Liver (tissue), 3 donors: ENCODE data around the gene RLBP1.

Experiments
- CTCF ChIP-seq: fragments of 150-350 bp; IDR thresholded peaks from 2 replicates; pipeline ENCODE4 v1.5.1; 2017; ENCODE audit warnings: improper control_type of control experiment, low read depth, low read length; ENCODE audit not compliant: missing input control
- EGR1 ChIP-seq, 2 donors: IDR thresholded peaks; 2 replicates each; pipeline ENCODE4 v1.6.1; 2016 to 2018; ENCODE audit warnings: antibody characterized with exemption in 2 of 2, low read depth in 2 of 2
- FOXA1 ChIP-seq: IDR thresholded peaks from 2 replicates; pipeline ENCODE4 v1.6.1; 2016; ENCODE audit warnings: antibody characterized with exemption
- GABPA ChIP-seq, 2 donors: IDR thresholded peaks in 1 of 2; conservative IDR thresholded peaks in 1 of 2; 2 replicates each; pipeline ENCODE4 v1.6.1; 2016; ENCODE audit warnings: antibody characterized with exemption in 2 of 2, mild to moderate bottlenecking in 1 of 2, moderate library complexity in 1 of 2
- MAX ChIP-seq: IDR thresholded peaks from 2 replicates; pipeline ENCODE4 v1.6.1; 2016; ENCODE audit warnings: antibody characterized with exemption
- RAD21 ChIP-seq, 2 donors: IDR thresholded peaks; 2 replicates each; pipeline ENCODE4 v1.6.1; 2016; ENCODE audit warnings: antibody characterized with exemption in 2 of 2, mild to moderate bottlenecking in 2 of 2
- REST ChIP-seq: IDR thresholded peaks from 2 replicates; pipeline ENCODE4 v1.6.1; 2016; ENCODE audit warnings: antibody characterized with exemption, mild to moderate bottlenecking
- SP1 ChIP-seq: IDR thresholded peaks from 2 replicates; pipeline ENCODE4 v1.6.1; 2018; ENCODE audit warnings: antibody characterized with exemption, mild to moderate bottlenecking
- YY1 ChIP-seq: IDR thresholded peaks from 2 replicates; pipeline ENCODE4 v1.6.1; 2016; ENCODE audit warnings: antibody characterized with exemption, mild to moderate bottlenecking
- donor health status: healthy.
- donor health status: healthy.

DNA sequence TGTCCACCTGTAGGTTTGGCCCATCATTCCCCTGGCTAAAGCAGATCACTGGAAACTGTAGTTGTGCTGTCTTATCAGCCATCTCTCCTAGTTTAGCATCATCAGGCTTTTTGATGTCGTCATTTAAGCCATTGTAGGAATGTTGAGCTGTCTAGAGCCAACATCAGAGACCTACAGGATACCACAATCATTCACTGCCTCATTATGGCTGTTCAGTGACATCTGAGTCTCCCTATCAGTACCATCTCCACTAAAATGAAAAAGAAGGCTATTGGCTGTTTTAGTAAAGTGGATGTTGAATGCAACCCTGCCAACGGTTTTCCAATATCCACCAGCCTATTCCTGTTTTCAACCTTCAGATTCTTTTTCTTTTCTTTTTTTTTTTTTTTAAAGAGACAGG, 29.2 kb downstream of the RLBP1 start:
- TF ChIP-seq CTCF (no peak), YY1 (no peak), EGR1 (IDR thresholded peaks at IDR 0.05; ENCODE audit: low read depth in 2 of 2) (no peak), REST (no peak), GABPA (IDR thresholded peaks at IDR 0.05 in 1 of 2, conservative IDR thresholded peaks at IDR 0.05 in 1 of 2) (no peak), FOXA1 (no peak), SP1 (no peak), MAX (no peak), RAD21 (IDR thresholded peaks at IDR 0.05) (no peak)
